GM12872 (cell line): Measurements from ENCODE around the gene FAT3.

Experiments used
- CTCF ChIP-seq: IDR thresholded peaks from 3 replicates; pipeline ENCODE4 v1.5.1; 2011; ENCODE audit warnings: low read depth, mild to moderate bottlenecking, low read length, moderate library complexity; ENCODE audit not compliant: insufficient read depth

FAT3 gene

DNA sequence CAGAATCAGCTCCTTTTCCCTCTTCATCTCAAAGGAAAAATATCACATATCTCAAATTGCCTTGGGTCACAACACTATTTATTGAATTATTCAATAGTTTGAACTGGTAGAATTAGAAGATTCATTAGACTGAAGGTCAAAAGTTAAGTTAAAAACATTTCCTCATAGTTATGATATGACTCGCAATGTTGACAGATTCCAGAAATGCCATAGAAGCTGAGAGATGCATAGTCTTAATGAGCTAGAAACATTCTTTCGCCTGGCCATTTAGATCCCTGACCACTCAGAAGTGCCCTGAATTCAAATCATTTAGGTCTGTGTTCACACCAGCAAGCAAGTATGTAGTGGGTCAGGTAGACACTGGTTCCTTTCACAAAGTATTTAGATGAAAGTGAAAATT is 44.4 kb downstream of the FAT3 start:
- TF ChIP-seq CTCF = no peak

DNA sequence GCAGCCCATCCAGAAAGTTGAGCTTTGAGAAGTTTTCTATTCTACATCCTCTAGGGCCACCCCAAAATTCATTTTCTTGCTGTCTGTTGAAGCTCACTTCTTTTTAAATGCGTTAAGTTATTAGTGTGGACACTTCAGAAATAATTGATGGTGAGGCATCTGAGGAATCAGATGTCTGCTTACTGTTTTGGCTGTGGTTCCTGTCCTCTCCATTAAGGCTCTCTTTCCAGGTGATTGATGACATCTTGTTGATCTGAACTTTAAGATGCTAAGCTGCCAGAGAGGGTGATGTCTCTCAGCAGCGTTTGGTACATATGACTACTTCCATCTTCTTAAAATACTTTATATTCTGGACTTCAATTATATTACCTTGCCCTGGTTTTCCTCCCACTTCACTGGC is 45.2 kb downstream of the FAT3 start:
- no peak for TF ChIP-seq CTCF

DNA sequence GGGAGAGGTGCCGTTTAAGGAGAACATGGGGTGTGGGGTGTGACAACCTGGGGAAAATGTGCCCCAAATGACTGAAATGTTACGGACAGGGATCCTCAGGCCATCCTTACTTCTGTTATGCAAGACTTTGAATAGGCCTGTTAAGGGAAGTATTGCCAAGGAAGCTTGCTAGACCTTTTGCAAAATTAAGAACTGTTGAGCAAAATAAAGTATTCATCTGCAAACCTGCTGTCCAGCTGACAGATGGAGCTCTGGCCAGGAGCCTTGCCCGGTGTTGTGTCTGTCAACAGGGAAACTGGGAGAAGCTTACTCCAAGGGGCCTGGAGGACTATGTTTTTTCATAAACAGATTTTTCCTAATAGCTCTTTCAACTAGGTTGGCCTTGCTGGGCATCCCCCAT is 48.0 kb downstream of the FAT3 start:
- no peak for TF ChIP-seq CTCF
